Measurements from ENCODE around the gene CACNA1C.

CACNA1C gene

DNA sequence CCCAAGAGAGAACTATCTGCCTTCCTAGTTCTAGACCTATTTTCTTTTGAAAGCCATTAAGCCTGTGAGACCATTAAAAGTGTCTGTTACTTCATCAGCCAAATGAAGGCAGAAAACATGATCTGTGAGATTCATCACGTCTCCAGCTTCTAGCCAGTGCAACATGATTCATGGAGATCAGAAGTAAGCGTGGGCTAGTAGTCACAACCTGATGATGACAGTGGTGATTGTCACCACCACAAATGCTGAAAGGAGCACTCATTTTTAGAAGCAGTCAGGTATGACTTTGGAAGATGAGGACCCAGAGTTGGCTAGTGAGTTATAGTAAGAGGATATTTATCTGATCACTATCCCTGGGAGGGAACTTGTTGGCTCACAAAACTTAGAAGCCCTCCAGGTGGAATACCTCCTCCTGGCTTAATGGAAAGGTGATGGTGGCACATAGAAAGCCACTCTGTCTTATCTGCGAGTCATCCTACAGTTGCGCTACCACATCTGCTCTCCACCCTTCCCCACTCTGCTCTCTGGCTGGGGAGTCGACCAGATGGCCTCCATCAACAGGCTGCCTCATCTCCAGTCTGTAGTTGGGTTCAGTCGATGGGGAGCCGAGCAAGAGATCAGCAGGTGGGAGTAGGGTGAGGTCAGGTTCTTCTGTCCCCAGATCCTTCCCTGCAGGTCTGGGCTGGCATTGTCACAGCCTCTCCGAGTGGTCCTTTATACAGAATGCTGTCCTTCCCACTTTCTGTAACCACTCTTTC lies 424.4 kb downstream of the CACNA1C start:
- no peak for TF ChIP-seq JUND (IDR thresholded peaks at IDR 0.05; ENCODE audit: low read depth)
- in situ Hi-C loops (cut with HindIII; ENCODE audit: low pct_unique_long_range_greater_than_20kb, low sequenced_read_pairs): no loop called here
- DNase-seq (ENCODE audit: low read depth in 1 of 2, low spot score in 1 of 2): no peak

DNA sequence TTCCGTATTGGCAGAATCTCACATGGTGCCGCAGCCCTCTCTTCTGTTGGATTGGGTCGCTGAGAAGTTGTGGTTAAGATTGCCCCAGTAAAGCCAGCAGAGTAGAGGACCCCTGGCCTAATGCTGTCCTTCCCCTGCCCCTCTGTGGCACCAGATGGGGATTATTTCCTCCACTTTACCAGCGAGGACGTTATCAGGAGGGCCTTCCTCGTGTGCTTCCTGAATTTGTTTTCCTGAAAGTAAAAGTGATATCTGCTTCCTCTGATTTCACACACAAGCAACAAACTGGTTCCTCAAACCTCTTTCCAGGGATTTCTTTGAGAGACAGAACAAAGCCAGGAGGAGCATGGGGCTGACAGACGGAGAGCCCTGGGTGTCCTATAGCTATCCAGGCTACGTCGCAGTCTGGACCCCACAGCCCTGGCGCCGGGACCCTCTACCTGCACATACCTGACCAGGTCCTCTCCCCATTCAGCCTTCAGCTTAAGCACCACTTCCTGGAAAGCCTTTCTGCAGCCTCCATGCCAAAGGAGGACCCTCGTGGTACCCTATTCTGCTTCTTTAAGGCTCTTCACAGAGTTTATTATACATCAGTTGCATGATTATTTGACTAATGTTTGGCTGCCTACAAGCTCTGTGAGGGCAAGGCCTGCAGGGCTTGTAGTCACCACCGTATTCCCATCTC lies 427.2 kb downstream of the CACNA1C start:
- no peak for TF ChIP-seq JUND (IDR thresholded peaks at IDR 0.05; ENCODE audit: low read depth)
- no peak for DNase-seq (ENCODE audit: low read depth in 1 of 2, low spot score in 1 of 2)
- in situ Hi-C loops (cut with HindIII; ENCODE audit: low pct_unique_long_range_greater_than_20kb, low sequenced_read_pairs): no loop called here

DNA sequence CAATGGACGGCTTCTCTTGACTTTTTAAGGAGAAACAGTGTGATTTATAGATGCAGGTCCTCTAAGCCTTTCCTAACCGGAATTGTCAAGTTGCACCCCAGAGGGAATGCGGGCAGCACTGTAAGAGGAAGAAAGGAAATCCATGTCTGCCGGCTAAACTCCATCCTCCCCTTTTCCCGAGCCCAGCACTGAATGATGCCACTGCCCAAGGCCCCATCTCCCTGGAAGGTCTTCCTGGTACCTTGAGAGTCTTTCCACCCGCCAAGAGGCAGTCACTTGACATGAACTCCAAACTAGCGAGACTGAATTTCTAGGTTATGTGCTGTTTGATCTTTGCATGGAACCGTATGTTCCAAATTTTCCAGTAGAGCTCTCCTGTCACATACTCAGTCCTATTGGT lies 428.6 kb downstream of the CACNA1C start:
- DNase-seq (ENCODE audit: low read depth in 1 of 2, low spot score in 1 of 2): no peak
- no peak for TF ChIP-seq JUND (IDR thresholded peaks at IDR 0.05; ENCODE audit: low read depth)
- in situ Hi-C loops (cut with HindIII; ENCODE audit: low pct_unique_long_range_greater_than_20kb, low sequenced_read_pairs): no loop called here

DNA sequence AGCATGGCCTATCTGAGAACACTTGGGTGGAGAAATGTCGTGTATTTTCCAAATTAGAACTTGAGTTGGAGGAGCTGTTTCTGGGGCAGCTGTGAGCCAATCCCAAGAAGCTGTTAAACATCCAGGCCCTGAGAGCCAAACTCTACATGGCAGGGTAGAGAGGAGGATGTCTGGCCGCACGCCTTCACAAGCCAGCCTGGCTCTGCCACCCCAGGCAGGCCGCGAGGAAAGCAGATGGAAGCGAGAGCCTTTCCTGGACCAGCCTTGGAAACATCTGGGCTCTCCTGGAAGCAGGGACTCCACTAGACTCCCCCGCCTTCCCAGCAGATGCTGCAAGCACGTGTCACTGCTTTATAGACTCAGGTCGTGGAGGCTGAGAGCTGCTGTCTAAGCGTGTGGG lies 429.2 kb downstream of the CACNA1C start:
- no peak for DNase-seq (ENCODE audit: low read depth in 1 of 2, low spot score in 1 of 2)
- in situ Hi-C loops (cut with HindIII; ENCODE audit: low pct_unique_long_range_greater_than_20kb, low sequenced_read_pairs): no loop called here
- no peak for TF ChIP-seq JUND (IDR thresholded peaks at IDR 0.05; ENCODE audit: low read depth)

DNA sequence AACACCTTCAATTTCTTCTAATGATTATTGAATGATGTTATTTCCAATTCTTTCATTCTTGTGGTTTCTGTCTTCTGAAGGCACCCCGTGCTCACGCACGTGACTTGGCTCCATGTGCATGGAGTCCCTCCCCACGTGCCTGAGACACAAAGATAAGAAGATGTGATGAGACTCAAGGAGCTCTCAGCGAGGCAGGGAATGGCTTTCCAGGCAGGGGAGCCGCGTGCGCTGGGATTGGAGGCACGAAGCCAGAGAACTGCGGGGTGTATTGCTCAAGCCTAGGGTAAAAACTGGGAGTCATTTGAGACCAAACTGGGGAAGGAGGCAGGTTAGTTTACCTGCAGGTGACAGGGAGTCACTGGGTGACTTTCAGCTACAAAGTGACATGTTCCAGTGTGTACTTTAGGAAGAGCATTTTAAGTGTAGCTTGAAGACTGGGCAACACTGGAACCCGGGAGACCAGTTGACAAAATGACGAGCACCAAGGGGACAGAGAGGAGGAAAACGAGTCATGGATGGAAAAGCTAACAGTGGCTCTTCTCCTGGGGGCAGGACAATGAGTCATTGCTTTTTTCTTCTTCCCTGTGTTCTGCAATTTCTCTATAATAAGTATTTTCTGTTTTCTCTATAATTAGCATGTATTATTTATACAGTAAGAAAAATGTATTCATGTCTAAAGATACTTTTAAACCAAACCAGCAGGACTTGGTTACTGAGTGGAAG lies 430.3 kb downstream of the CACNA1C start:
- no peak for DNase-seq (ENCODE audit: low read depth in 1 of 2, low spot score in 1 of 2)
- in situ Hi-C loops (cut with HindIII; ENCODE audit: low pct_unique_long_range_greater_than_20kb, low sequenced_read_pairs): no loop called here
- TF ChIP-seq JUND (IDR thresholded peaks at IDR 0.05; ENCODE audit: low read depth): no peak

DNA sequence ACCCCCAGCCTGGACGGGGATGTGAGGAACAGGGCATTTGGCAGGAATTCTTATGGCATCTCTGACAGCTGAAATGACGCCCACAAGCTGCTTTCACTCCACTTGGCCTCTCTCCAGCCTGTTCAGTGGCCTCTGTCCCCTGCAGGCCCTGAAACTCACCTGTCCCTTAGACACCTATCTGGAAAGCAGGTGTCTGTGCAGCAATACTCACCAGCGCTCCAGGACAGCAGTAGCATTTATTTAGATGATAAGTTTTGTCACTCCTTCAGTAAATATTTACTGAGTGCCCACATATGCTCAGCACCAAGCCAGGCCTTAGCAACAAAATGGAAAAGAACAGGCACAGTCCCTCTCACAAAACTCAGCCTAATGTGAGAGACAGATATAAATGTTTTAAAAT lies 430.9 kb downstream of the CACNA1C start:
- in situ Hi-C loops (cut with HindIII; ENCODE audit: low pct_unique_long_range_greater_than_20kb, low sequenced_read_pairs): no loop called here
- no peak for DNase-seq (ENCODE audit: low read depth in 1 of 2, low spot score in 1 of 2)
- no peak for TF ChIP-seq JUND (IDR thresholded peaks at IDR 0.05; ENCODE audit: low read depth)

DNA sequence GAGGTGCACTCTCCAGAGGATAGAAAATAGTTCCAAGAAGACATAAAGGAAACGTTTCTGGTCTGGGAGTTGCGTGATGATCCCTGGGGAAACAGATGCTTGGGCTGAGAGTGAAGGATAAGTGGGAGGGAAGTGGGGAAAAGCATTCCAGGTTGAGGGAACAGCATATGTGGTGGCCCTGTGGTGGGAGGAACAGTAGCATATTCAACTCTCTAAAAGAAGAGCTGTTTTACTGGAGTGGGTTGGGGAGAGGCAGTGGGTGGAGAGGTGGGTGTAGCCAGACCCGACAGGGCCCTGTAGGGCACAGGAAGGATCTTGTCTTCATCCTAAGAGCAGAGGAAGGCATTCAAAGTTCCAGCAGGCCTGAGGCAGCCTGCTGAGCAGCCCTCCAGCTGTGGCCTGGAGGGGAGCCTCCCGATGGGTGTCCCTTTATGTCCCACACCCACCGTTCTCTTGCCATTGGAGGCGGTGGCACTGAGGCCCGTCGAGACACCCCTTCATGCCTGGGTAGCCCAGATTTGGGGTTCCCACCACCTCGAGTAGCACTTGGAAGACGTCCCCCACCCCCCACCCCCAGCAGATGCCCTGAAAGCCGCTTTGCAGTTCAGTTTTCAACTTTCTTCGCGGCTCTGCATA lies 431.5 kb downstream of the CACNA1C start:
- no peak for TF ChIP-seq JUND (IDR thresholded peaks at IDR 0.05; ENCODE audit: low read depth)
- in situ Hi-C loops (cut with HindIII; ENCODE audit: low pct_unique_long_range_greater_than_20kb, low sequenced_read_pairs): no loop called here

DNA sequence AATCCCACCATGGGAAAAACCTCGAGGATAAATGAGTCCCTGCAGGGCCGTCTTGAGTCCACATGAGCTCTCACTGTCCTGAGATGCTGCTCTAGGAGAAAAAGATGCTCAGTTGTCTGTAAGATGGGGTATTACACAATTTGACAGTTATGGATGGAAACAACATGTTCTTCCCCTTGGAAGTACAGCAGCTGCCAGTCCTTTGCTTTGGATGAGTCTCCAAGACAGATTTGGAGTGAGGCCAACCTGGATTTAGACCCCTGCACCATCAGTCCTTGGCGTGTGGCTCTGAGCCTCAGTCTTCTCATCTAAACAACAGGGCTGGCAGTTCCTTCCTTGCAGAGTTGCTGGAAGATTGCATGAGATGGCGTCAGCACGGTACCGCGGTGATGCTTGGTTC lies 432.9 kb downstream of the CACNA1C start:
- no peak for TF ChIP-seq JUND (IDR thresholded peaks at IDR 0.05; ENCODE audit: low read depth)
- in situ Hi-C loops (cut with HindIII; ENCODE audit: low pct_unique_long_range_greater_than_20kb, low sequenced_read_pairs): no loop called here
- no peak for DNase-seq (ENCODE audit: low read depth in 1 of 2, low spot score in 1 of 2)

More for the DNA sequence above, 431.5 kb downstream of the CACNA1C start:
- DNase-seq (ENCODE audit: low read depth in 1 of 2, low spot score in 1 of 2): no peak

DNA sequence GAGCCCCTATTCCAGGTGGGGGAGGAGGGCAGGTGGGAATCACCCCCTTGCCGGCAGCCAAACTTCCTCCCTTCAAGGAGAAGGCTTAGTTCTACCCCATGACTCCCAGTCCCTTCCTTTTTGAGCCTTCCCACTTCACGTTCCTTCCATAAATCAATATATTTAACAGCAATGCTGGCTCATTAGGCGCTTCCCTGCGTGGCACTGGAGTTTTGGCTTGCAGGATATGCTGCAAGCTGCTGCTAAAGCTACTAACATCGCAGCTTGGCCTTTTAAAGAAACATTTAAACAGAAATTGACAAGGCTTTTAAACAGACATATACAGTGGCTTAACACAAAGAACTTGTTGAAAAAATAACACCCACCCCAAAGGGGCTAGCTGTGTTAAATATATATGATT lies 434.0 kb downstream of the CACNA1C start:
- no peak for TF ChIP-seq JUND (IDR thresholded peaks at IDR 0.05; ENCODE audit: low read depth)
- in situ Hi-C loops (cut with HindIII; ENCODE audit: low pct_unique_long_range_greater_than_20kb, low sequenced_read_pairs): no loop called here
- no peak for DNase-seq (ENCODE audit: low read depth in 1 of 2, low spot score in 1 of 2)

DNA sequence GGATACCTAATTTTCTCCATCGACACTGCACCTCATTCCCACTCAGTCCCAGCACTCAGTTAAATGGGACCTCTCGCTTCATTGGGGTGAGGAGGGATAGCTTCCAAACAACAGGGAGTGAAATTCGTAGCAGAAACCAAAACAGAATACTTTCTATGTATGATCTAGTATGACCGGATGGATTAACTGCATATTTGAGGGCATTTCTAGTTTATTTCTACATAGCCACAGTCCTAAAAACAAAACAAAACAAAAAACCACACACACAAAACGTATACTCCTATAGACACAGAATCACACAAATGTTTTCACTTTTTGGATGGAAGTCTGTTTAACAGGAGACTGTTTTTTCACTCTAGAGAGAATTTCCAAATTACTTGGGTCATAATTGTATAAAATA lies 434.5 kb downstream of the CACNA1C start:
- no peak for TF ChIP-seq JUND (IDR thresholded peaks at IDR 0.05; ENCODE audit: low read depth)
- in situ Hi-C loops (cut with HindIII; ENCODE audit: low pct_unique_long_range_greater_than_20kb, low sequenced_read_pairs): no loop called here
- no peak for DNase-seq (ENCODE audit: low read depth in 1 of 2, low spot score in 1 of 2)

DNA sequence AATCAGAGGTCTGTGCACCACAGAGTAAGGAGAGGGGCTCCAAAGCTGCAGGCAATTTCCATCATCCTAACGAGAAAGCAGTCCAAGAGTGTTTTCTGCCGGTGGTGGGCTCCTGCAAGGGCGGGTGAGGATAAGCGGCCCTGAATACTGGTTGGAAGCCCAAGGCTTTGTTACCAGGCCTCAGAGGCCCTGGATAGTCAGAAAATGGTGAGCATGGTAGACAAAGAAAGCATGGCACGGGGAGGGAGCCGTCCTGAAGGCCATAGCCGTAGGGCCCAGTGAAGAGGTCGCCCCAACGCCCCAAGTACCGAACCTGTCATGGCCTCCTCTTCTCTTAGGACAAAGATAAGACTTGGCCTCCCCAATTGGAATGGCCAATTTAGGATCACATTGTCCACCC lies 435.3 kb downstream of the CACNA1C start:
- no peak for TF ChIP-seq JUND (IDR thresholded peaks at IDR 0.05; ENCODE audit: low read depth)
- in situ Hi-C loops (cut with HindIII; ENCODE audit: low pct_unique_long_range_greater_than_20kb, low sequenced_read_pairs): no loop called here
- DNase-seq (ENCODE audit: low read depth in 1 of 2, low spot score in 1 of 2): no peak

DNA sequence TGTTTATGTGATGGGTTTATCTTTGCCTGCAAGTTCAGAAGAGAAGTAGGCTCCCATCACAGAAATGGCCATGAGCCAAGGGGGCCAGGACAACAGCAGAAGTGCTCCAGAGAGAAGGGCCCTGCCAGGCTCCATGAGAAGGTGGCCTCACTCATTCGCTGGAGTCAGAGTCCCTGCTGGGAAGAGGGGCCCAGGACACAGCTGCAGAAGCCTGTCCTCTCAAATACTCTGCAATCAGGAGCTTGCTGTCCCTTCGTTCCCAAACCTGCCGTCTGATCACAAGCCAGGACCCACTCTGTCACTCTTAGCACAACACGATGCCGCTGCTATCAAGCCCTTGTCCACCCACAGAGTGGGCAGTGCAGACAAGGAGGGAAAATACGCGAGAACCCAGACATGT lies 435.8 kb downstream of the CACNA1C start:
- in situ Hi-C loops (cut with HindIII; ENCODE audit: low pct_unique_long_range_greater_than_20kb, low sequenced_read_pairs): no loop called here
- DNase-seq (ENCODE audit: low read depth in 1 of 2, low spot score in 1 of 2): no peak
- no peak for TF ChIP-seq JUND (IDR thresholded peaks at IDR 0.05; ENCODE audit: low read depth)

DNA sequence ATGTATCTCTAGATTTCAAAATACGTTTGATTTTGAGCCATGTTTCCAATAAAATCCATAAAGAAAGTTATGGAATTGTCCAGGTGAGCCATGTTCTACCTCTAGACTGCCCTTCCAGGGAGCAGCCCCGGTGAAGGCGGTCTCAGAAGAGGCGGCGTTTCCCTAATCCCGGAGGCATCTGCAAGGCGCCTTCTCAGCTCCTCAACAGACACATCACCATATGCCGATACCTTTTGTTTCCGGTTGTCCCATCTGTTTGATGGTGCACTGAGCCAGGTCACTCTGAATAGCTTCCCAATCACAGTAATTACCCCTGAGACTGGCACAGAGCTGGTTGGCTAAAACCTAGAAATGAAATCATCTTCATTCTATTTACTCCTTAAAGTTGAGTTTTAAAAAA lies 436.5 kb downstream of the CACNA1C start:
- in situ Hi-C loops (cut with HindIII; ENCODE audit: low pct_unique_long_range_greater_than_20kb, low sequenced_read_pairs): no loop called here
- DNase-seq (ENCODE audit: low read depth in 1 of 2, low spot score in 1 of 2): no peak
- no peak for TF ChIP-seq JUND (IDR thresholded peaks at IDR 0.05; ENCODE audit: low read depth)
